Measurements from ENCODE around the gene LRRC38.
"Not testable (repeated sequence)": the region's sequence is repeated elsewhere in the genome, so short reads cannot be mapped to it uniquely, and the experiment has no call there.

Gene LRRC38, protein sequence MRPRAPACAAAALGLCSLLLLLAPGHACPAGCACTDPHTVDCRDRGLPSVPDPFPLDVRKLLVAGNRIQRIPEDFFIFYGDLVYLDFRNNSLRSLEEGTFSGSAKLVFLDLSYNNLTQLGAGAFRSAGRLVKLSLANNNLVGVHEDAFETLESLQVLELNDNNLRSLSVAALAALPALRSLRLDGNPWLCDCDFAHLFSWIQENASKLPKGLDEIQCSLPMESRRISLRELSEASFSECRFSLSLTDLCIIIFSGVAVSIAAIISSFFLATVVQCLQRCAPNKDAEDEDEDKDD

DNA sequence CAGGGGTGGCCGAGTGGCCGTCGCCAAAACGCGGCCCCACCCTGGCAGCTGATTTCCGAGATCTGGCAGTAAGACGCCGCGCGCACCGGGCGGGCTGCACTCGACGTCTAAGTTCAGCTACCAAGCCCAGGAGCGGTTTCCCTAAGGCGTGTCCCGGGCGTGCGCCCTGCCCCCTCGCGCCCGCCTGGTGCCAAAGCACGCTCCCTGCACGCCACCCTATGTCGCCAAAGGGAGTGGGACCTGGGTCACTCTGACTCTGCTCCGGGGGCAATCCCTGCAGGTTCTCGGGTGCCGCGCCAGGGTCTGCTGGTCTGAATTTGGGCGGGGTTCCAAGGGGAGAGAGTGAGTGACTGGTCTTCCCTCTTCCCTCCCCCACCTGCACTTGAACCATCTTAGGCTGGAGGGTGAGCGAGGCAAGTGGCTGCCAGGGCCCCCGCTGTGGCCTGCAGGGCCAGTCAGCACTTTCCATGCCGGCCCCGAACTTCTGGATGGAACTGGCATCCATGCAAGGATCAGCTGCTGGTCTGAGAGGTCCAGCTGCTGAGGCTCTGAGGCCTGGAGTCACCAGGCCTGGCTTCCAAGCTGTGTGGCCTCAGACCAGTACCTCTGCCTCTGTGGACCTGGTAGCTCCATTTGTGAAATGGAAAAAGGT is at the start of gene LRRC38:
TSS of gene LRRC38 (minus strand) at position 109 of the 652 bp plus-strand sequence. CDS start 410 bp downstream, outside the sequence.
- no peak for DNase-seq (ENCODE audit: low read depth, low spot score)

DNA sequence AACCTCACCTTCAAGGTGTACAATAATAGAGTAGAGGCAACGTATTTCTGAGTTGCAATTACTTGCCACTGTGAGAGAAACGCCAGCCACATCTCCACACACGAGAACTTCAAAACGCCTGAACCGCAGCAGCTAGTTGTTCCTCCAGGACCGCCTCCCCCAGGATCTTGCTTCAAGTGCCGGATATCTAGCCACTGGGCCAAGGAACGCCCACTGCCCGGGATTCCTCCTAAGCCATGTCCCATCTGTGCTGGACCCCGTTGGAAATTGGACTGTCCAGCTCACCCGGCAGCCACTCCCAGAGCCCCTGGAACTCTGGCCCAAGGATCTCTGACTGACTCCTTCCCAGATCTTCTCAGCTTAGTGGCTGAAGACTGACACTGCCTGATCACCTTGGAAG is 49.2 kb upstream of the LRRC38 start:
- DNase-seq (ENCODE audit: low read depth, low spot score) = not testable (repeated sequence)

DNA sequence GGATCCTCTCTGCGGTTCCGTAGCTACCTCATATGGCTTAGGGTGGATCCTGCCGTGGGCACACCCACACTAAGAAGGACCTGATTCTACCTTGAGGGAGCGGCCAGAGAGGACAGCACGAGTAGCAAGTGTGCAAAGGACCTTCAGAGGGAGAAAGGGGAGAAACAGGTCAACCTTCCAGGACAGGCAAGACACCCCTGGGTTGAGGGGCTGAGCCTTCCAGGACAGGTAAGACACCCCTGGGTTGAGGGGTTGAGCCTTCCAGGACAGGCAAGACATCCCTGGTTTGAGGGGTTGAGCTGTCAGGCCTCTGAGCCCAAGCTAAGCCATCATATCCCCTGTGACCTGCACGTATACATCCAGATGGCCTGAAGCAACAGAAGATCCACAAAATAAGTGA is 46.7 kb upstream of the LRRC38 start:
- DNase-seq (ENCODE audit: low read depth, low spot score) = no peak

DNA sequence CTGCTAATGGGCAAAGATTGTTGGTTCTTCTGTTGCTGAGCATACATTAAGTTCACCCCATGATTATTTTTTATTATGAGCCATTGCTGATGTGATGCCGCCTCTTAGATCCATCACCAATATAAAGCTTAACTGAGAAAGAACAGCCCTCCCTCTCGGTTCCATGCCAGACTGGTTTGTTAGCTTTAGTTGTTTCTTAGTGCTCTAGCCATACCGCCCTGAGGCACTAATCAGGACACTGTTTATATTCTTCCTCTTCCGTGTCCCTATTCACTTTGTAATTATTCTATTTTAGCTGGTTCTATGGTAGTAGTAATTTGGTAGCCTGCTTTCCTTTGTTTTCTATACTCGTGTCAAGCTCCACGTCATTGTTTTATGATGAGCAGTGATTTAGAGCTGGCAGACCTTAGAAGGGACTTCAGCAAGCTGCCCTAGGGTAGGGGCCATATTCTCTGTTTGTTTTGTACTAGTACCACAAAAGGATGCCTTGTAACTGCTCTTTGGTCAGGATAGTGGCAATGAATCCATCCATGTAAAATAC is 42.5 kb upstream of the LRRC38 start:
- no peak for DNase-seq (ENCODE audit: low read depth, low spot score)

DNA sequence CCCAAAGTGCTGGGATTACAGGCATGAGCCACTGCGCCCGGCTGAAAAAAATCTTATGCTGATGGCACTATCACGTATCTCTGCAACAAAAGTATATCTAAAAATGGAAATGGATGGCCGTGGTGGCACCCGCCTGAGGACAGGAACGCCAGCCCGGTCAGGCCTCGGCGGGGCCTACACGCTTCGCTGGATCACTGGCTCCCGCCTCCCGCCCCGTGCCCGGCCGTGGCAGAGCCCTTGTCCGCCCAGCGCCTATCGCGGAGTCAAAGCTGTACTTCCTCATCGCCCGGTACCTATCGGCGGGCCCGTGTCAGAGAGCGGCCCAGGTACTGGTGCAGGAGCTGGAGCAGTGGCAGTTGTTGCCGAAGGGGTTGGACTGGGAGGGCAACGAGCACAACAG is 41.0 kb upstream of the LRRC38 start:
- no peak for DNase-seq (ENCODE audit: low read depth, low spot score)

DNA sequence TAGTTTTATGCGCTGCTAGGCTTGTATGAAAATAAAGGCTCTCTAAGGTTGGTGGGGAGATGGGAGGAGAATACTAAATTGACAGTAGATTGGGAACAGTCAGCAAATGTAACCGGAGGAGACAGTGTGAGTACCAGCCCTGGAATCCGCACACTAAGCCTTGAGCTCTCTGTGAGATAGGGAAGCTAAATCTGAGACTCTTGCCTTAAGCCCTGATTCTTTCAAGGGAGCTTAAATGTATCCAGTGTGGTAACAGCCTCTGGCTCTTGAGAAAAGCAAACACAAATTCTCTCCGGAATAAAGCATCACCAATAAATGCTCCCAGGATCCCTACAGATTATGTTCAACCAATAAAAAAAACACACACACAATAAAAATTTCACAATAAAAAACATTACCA is 36.9 kb upstream of the LRRC38 start:
- no peak for DNase-seq (ENCODE audit: low read depth, low spot score)

DNA sequence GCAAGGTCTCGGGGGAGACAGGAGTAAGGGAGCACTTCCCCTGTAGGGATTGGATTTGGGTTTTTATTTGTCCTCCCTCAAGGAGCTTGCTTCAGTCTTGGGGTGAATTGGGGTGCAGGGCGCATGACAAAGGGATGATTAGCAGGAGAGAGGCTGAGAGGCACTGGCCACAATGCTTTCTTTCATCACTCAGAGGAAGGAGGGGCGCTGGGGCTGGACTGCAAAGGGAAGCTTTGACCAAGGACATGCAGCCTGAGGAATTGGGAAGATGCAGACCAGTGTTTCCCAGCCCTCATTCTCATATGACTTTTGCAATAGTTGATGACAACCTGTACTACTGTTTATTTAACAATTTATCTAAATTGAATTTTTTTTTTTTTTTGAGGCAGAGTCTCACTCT is 35.7 kb upstream of the LRRC38 start:
- DNase-seq (ENCODE audit: low read depth, low spot score) = no peak

DNA sequence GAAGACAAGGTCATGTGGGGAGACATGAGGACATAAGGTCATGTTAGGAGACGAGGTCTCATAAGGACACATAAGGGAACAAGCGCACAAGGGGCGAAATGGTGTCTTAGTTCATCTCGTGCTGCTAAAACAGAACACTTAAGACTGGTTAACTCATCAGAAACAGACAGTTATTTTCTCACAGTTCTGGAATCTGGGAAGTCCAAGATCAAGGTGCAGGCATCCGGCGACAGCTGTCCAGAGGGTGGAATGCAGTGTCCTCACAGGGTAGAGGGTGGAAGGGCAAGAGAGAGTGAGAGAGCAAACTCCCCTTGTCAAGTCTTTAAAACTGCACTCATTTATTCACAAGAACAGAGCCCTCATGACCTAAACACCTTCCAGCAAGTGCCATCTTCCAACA is 35.2 kb upstream of the LRRC38 start:
- DNase-seq (ENCODE audit: low read depth, low spot score) = no peak

DNA sequence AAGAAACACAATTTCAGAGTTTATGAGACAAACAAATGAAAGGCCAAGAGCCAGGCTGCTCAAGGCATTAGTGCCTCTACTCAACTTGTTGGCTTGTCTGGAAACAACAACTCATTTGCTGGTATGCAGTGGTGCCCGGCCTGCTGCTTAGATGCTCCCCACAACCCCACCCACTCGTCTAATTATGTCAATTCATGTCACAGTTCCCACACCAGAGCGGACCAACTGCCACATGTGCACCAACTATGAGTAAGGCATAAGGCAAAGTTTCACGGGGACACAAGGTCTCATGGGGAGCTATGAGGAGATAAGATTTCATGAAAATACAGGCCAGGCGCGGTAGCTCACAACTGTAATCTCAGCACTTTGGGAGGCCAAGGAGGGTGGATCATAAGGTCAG is 34.5 kb upstream of the LRRC38 start:
- DNase-seq (ENCODE audit: low read depth, low spot score) = no peak

DNA sequence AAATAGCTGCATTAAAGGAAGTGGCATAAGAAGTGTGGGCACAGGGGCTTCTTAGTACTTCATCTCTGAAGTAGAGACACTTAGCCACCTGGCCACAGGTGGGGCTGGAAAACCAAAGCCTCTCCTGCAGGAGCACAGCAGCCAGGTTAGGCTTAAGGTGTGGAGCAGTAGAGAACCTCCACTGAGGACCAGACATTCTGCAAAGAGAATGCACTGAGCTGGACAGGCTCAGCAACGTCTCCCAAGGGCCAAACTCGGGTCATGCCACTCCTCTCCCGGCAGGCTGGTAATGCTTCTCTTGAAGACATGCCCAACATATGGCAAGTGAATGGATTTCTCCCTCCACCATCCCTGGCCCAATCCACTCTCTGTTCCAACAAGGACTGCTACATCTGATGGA is 33.0 kb upstream of the LRRC38 start:
- DNase-seq (ENCODE audit: low read depth, low spot score) = no peak

DNA sequence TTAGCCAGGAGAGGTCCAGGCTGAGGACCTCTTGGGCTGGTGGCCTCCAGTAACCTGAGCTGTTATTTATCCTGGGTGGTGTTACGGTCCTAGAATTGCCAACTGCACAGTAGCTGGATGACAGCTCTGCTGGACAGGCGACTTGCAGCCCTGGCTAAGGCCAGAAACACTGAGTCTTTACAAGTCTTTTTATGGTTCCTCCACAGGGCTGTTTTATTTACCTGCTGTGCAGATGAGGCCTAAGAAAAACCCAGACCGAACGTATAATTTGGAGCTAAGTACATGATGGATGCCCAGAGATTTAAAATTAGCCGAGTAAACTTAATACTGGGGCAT is 30.4 kb upstream of the LRRC38 start:
- DNase-seq (ENCODE audit: low read depth, low spot score) = no peak

DNA sequence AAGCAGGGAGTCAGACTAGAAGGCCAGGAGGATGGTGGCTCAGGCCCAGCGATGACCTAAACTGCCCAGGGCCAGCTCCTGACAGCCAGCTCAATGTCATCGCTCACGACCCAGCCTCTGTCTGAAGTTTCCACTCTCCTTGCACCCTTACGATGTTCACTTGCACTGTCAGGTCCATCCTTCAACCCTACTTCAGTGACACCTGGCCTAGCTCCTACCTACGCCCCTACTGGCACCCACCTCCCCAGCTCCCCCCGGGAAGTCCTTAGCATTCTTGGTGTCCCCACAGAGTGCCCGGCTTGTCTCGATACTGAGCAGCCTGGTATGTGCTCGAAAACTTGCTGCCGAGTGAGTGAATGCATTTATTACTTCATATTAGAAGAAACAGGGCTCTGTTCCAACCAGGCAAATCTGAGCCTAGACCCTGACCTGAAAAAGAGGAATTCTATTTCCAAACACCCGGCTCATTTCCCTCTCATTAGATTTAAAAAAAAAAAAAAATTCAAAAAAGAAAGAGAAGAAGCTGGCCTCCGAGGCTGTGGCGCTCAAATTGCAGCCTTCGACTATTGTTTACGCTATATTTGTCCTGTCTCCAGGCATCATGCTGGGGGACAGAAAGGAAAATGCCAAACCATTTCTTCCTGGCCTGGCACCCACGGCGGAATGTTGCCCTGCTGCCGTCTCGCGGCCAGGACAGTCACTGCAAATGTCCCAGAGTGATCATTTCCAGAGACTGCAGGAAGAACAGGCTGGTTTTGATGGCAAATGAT is 29.8 kb upstream of the LRRC38 start:
- no peak for DNase-seq (ENCODE audit: low read depth, low spot score)

DNA sequence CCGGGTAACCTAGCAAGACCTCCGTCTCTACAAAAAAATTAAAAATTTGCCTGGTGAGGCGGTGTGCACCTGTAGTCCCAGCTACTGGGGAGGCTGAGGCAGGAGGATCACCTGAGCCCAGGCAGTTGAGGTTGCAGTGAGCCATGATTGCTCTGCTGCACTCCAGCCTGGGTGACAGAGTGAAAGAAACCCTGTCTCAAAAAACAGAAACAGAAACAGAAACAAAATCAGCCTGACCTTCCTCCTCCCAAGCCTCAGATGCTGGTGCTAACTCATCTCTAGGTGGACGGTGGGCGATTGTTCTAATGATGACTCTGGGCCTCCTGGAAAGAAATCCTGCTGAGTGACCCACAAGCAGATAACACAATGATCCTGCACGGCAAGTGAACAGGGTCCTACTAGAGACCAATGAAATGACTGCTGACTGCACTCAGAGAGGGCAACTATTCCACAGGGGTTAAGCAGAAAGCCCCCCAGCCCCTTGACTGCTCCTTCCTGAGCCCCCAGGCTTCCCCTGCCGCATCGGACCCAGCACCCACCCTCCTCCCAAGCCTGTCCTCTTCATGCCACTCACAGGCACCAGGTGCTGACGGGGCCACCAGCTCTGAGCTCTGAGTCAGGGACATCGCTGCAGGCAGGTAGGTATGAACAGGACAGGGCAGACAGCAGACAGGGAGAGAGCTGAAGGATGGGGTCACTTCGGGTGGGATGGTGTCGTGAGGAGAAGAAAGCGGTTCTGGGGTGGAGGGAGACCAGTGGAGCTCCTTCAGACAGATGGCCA is 27.8 kb upstream of the LRRC38 start:
- DNase-seq (ENCODE audit: low read depth, low spot score) = no peak

DNA sequence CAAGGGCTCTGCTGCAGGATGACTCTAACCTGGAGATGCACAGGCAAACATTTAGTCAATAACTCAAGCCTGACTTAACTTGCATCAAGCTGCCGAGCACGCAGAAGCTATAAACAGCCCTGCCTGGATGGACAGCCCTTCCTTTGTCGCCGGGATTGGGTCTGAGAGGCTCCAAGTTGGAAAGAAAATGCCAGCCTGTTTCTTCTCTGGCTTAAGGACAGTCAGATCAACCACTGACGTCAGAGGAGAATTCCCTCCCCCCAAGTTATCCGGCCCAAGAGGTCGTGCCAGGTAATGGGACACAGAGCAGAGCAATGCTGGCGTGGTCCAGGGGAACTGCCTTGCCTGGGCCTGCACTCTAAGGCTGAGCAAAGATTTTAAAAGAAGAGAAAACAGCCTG is 27.1 kb upstream of the LRRC38 start:
- DNase-seq (ENCODE audit: low read depth, low spot score) = no peak

DNA sequence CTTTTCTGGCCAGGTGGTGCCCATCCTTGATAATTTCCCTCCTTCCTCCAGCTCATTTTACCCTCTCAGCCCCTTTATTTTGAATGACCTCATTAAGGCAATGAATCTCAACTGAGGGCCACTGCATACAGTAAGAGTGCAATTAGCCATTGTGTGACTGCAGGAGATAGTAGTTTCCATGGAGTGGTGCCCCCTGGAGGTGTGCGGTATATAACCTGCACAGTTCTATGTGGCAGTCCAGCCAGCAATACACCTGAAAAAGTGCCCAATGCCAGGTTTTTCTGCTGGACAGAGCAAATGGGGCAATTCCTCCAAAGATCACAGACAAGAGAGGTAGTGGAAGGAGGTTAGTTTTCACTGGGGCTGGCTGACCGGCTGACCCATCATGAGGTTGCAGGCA is 25.9 kb upstream of the LRRC38 start:
- DNase-seq (ENCODE audit: low read depth, low spot score) = no peak

DNA sequence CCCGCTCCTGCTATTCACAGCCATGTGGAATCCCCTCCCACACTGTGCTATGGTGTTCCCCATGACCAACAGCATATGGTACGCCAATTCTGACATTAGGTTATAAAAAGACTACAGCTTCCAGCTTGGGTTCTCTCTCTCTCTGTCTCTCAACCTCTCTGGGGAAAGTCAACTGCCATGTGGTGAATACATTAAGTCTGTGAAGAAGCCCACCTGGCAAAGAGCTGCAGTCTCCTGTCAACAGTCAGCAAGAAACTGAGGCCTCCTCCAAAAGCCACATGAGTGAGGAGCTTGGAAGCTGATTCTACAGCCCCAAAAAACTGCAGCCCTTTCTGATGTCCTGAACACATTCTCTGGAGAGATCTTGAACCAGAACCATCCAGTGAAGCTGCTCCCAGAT is 25.0 kb upstream of the LRRC38 start:
- no peak for DNase-seq (ENCODE audit: low read depth, low spot score)

DNA sequence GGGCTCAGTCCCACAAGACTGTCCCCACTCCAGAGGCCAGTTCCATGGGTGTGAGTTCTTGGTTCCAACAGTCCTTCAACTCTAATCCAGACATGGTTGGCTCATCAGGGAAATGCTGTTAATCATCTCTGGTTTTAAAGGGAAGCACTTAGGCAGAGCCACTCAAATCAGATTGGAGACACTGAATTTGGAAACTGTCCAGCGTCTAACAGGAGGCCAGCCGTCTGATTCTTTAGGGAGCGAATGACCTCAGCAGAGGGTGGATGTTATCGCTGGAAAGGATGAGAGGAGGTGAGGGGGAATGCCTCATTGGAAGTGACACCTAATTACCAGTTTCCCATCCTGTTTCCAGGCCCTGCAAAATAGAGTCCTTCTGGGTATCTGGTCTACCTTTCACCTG is 22.8 kb upstream of the LRRC38 start:
- no peak for DNase-seq (ENCODE audit: low read depth, low spot score)

DNA sequence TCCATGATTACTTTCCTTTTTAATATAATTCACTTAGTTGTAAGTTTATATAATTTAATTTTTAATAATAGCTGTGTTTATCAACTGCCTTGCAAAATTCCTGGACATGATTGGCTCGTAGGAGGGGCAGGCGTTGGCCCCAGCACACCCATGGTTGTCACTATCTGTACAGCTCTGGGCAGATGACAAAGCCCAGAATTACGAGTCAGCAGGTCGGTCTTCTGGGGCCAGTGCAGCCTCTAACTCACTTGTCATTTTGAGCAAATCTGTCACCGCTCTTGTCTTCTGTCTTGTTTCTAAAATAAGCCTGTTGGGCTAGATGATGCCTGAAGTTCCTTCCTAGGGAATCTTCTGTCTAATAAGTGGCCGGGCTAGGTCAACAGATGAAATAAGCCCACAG is 21.4 kb upstream of the LRRC38 start:
- DNase-seq (ENCODE audit: low read depth, low spot score) = no peak

DNA sequence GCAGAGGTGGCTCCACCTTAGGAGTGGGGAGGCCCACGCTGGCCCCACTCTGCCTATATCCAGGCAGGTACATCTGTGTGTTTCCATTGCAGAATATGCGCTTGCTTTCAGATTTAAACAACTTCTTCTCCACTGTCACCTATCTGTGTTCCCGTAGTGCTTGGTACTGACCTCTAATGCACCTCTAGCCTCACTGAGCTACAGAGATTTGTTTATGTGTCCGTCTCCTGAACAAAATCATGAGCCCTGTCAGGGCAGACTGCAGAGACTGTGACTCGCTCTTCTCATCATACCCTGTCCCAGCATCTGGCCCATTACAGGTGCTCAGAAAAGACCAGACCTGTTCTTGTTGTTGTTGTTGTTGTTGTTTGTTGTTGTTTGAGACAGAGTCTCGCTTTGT is 14.5 kb upstream of the LRRC38 start:
- no peak for DNase-seq (ENCODE audit: low read depth, low spot score)

DNA sequence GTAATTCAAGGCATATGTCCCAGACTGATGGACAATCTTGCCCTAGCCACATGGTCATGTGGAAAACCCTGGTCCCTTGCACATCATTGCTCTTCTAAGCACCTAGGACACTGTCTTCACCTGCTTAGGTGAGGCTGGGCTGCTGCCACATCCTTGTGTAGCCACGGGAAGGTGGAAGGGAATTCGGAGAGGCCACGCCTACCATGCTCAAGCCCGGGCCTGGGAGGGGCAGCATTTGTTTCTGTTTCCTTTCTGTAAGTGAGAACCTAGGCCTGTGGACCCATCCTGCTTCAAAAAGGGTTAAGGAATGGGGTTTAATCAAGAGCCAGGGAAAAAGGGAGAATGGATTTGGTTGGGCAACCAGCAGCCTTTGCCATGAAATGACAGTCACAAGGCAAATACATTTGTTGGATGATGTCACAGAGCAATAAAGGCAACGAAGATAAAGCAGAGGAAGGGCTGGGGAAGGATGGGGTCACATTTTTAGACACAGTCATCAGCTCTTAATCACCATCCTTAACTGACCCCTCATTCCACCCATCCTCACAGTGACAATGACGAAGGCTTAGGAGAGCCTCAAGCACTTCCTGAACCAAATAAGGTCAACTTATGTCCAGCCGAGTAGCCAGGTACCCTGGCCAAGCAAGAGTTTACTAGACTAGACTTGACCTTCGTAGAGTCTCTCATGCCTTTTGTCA is 10.1 kb upstream of the LRRC38 start:
- DNase-seq (ENCODE audit: low read depth, low spot score) = no peak

DNA sequence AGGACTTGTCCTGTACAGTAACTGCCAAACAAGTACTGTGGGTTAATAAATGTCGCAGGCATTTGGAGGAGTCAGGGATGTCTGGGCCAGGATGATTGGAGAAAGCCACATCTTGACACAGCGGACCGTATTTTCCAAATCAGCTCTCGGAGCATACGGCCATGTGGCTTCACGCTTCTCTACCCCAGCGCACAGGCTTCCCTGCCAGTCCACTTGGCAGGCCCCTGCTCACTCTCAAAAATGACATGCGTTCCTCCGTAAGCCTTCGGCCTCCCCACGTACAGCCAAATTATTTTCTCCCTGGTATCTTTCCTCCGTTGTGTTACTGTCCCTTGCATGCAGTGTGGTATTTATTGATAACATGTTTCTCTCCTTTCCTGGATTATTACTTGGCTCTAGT is 7.2 kb upstream of the LRRC38 start:
- DNase-seq (ENCODE audit: low read depth, low spot score) = no peak

Data from activated naive CD8-positive, alpha-beta T cell treated with anti-CD3 and anti-CD28 coated beads, Interleukin-2, amount 50 U/mL, for 16 hours (primary cell).